IMR-90 (cell line): ENCODE data around the gene RIMBP2. TPM values are rescaled to one million over a fixed set of nuclear protein-coding genes. Genes with fewer than 3 reads are reported as not detected.

Experiments
- ATAC-seq: fragments of 200-7000 bp; cut with Tn5 transposase; 2 replicates; pipeline ENCODE4 v1.9.1; 2020; ENCODE audit warnings: low read depth, mild to moderate bottlenecking, moderate library complexity
- BruUV-seq: library from RNA; stranded (reverse); fragments of 400-500 nt; replicated peaks from 2 replicates; lab custom pipeline; 2021; lab: Mats Ljungman, UMichigan
- CTCF ChIA-PET: fragments of 300-600 bp; formaldehyde crosslinking; extraction: SDS; loops from one replicate; lab custom pipeline; 2021; ENCODE audit warnings: antibody characterized with exemption; lab: Yijun Ruan, JAX
- POLR2A ChIA-PET: fragments of 300-600 bp; sonication (Branson Sonifier 250); formaldehyde crosslinking; loops from one replicate; lab custom pipeline; 2022; ENCODE audit warnings: antibody characterized with exemption; ENCODE audit not compliant: unreplicated experiment; lab: Charles Lee
- DNase-seq: peaks from one replicate; pipeline ENCODE4 v3.0.0; 2013
- H2AFZ ChIP-seq: replicated peaks from 2 replicates; pipeline ENCODE3; 2013; ENCODE audit warnings: low read length, mild to moderate bottlenecking; ENCODE audit not compliant: poor library complexity
- H2AK5ac ChIP-seq: 2 replicates; pipeline ENCODE4 v1.6.1; 2013; ENCODE audit warnings: low read depth, low read length, inconsistent platforms
- H2AK9ac ChIP-seq: replicated peaks from 2 replicates; pipeline ENCODE3; 2013; ENCODE audit warnings: mild to moderate bottlenecking, low read depth, low read length, moderate library complexity; ENCODE audit not compliant: poor library complexity
- H2BK120ac ChIP-seq: 2 replicates; pipeline ENCODE4 v1.6.1; 2013; ENCODE audit warnings: low read depth, low read length, inconsistent platforms
- H2BK15ac ChIP-seq: 3 replicates; pipeline ENCODE4 v1.6.1; 2013; ENCODE audit warnings: low read depth, low read length, inconsistent platforms
- H2BK20ac ChIP-seq: 2 replicates; pipeline ENCODE4 v1.6.1; 2013; ENCODE audit warnings: low read depth, mild to moderate bottlenecking, inconsistent platforms, low read length, moderate library complexity
- H2BK5ac ChIP-seq: 2 replicates; pipeline ENCODE4 v1.6.1; 2013; ENCODE audit warnings: mild to moderate bottlenecking, low read depth, low read length, inconsistent platforms; ENCODE audit not compliant: poor library complexity, severe bottlenecking
- H3K14ac ChIP-seq: replicated peaks from 2 replicates; pipeline ENCODE4 v1.6.1; 2013; ENCODE audit warnings: low read depth, low read length, inconsistent platforms
- H3K18ac ChIP-seq: 2 replicates; pipeline ENCODE4 v1.6.1; 2013; ENCODE audit warnings: low read depth, low read length, control low read depth
- H3K23ac ChIP-seq: 2 replicates; pipeline ENCODE4 v1.6.1; 2013; ENCODE audit warnings: low read depth, low read length, inconsistent platforms
- H3K27ac ChIP-seq: 2 replicates; pipeline ENCODE4 v1.5.1; 2013; ENCODE audit warnings: mild to moderate bottlenecking, control low read depth, low read length; ENCODE audit not compliant: insufficient read depth
- H3K27me3 ChIP-seq: 2 replicates; pipeline ENCODE4 v1.6.1; 2013; ENCODE audit warnings: low read length; ENCODE audit not compliant: control insufficient read depth, insufficient read depth
- H3K36me3 ChIP-seq: 2 replicates; pipeline ENCODE4 v1.6.1; 2013; ENCODE audit warnings: low read length, mixed read lengths; ENCODE audit not compliant: control insufficient read depth, insufficient read depth
- H3K4ac ChIP-seq: 2 replicates; pipeline ENCODE4 v1.6.1; 2013; ENCODE audit warnings: low read depth, low read length, inconsistent platforms
- H3K4me1 ChIP-seq: 2 replicates; pipeline ENCODE4 v1.6.1; 2013; ENCODE audit warnings: low read length, mixed read lengths; ENCODE audit not compliant: control insufficient read depth, insufficient read depth
- H3K4me2 ChIP-seq: 2 replicates; pipeline ENCODE4 v1.6.1; 2013; ENCODE audit warnings: low read depth, mild to moderate bottlenecking, control low read depth, low read length, moderate library complexity
- H3K4me3 ChIP-seq: 2 replicates; pipeline ENCODE4 v1.5.1; 2013; ENCODE audit warnings: low read depth, mild to moderate bottlenecking, control low read depth, low read length, moderate library complexity; ENCODE audit not compliant: insufficient read depth
- H3K56ac ChIP-seq: 2 replicates; pipeline ENCODE4 v1.6.1; 2013; ENCODE audit warnings: low read length, inconsistent platforms; ENCODE audit not compliant: insufficient read depth; ENCODE audit errors: extremely low read depth
- H3K79me1 ChIP-seq, 2 experiments: 2 replicates each; pipeline ENCODE4 v1.6.1; 2013; ENCODE audit warnings: low read length in 2 of 2, inconsistent platforms in 1 of 2, low read depth in 1 of 2
- H3K9ac ChIP-seq: 2 replicates; pipeline ENCODE4 v1.6.1; 2013; ENCODE audit warnings: low read depth, low read length, control low read depth
- H3K9me1 ChIP-seq: 2 replicates; pipeline ENCODE4 v1.6.1; 2013; ENCODE audit warnings: low read length, inconsistent platforms; ENCODE audit not compliant: insufficient read depth
- H3K9me3 ChIP-seq: 2 replicates; pipeline ENCODE4 v1.6.1; 2013; ENCODE audit warnings: low read length; ENCODE audit not compliant: control insufficient read depth, insufficient read depth
- H4K20me1 ChIP-seq: 2 replicates; pipeline ENCODE4 v1.6.1; 2013; ENCODE audit warnings: low read length, inconsistent platforms; ENCODE audit not compliant: insufficient read depth
- H4K5ac ChIP-seq: 2 replicates; pipeline ENCODE4 v1.6.1; 2013; ENCODE audit warnings: mild to moderate bottlenecking, low read depth, low read length, control low read depth
- H4K8ac ChIP-seq, 2 experiments: 2 replicates each; pipeline ENCODE4 v1.6.1; 2013; ENCODE audit warnings: low read depth in 2 of 2, low read length in 2 of 2, control low read depth in 1 of 2, inconsistent platforms in 1 of 2
- H4K91ac ChIP-seq: 2 replicates; pipeline ENCODE4 v1.6.1; 2013; ENCODE audit warnings: low read depth, low read length, inconsistent platforms; ENCODE audit not compliant: insufficient read depth
- BHLHE40 ChIP-seq: fragments of 150-350 bp; IDR thresholded peaks from 2 replicates; pipeline ENCODE4 v1.6.1; 2016; ENCODE audit warnings: mild to moderate bottlenecking, low read depth, low read length
- CEBPB ChIP-seq: IDR thresholded peaks from 2 replicates; pipeline ENCODE4 v1.6.1; 2012; ENCODE audit warnings: low read depth, low read length, improper control_type of control experiment
- CHD1 ChIP-seq: IDR thresholded peaks from 2 replicates; pipeline ENCODE4 v1.6.1; 2012; ENCODE audit warnings: low read depth, low read length, improper control_type of control experiment
- FOS ChIP-seq: fragments of 150-350 bp; IDR thresholded peaks from 2 replicates; pipeline ENCODE4 v1.6.1; 2016; ENCODE audit warnings: low read depth, low read length
- MAFK ChIP-seq: IDR thresholded peaks from 2 replicates; pipeline ENCODE4 v1.6.1; 2012; ENCODE audit warnings: low read depth, low read length, improper control_type of control experiment
- MXI1 ChIP-seq: IDR thresholded peaks from 2 replicates; pipeline ENCODE4 v1.6.1; 2012; ENCODE audit warnings: low read depth, mild to moderate bottlenecking, low read length, moderate library complexity, borderline replicate concordance
- POLR2A ChIP-seq: IDR thresholded peaks from 2 replicates; pipeline ENCODE4 v1.6.1; 2012; ENCODE audit warnings: mild to moderate bottlenecking, low read depth, low read length
- RAD21 ChIP-seq: IDR thresholded peaks from 2 replicates; pipeline ENCODE4 v1.6.1; 2012; ENCODE audit warnings: low read length, improper control_type of control experiment
- RCOR1 ChIP-seq: IDR thresholded peaks from 2 replicates; pipeline ENCODE4 v1.6.1; 2012; ENCODE audit warnings: mild to moderate bottlenecking, low read length, improper control_type of control experiment; ENCODE audit not compliant: insufficient replicate concordance
- SMC3 ChIP-seq: fragments of 150-350 bp; IDR thresholded peaks from 2 replicates; pipeline ENCODE4 v1.6.1; 2016; ENCODE audit warnings: low read depth, mild to moderate bottlenecking, antibody characterized with exemption, low read length, moderate library complexity
- WGBS, 2 experiments: methylation state at CpG; one replicate each; pipeline versions ENCODE4 v1.1.5 to v1.1.7; 2013; ENCODE audit warnings: missing lambda C conversion rate in 2 of 2; ENCODE audit not compliant: insufficient read length in 1 of 2; ENCODE audit errors: extremely low coverage in 2 of 2; 5-methylcytosine and 5-hydroxymethylcytosine counted together
- dilution Hi-C: fragments of 300-500 bp; cut with HindIII; formaldehyde crosslinking; loops from one replicate; pipeline ENCODE4 v1.14.3; 2018; ENCODE audit warnings: low sequenced_read_pairs; ENCODE audit not compliant: unreplicated experiment
- in situ Hi-C: fragments of 300-500 bp; cut with MboI; formaldehyde crosslinking; loops from 3 replicates; pipeline ENCODE4 v1.14.3; 2019; ENCODE audit warnings: low sequenced_read_pairs, inconsistent platforms, mixed read lengths
- intact Hi-C: fragments of 100-400 bp; cut with micrococcal nuclease; formaldehyde crosslinking; loops from 2 replicates; pipeline ENCODE4 v1.10.0; 2022
- polyA plus RNA-seq, 3 experiments: library from polyadenylated mRNA; depleted of rRNA; stranded (reverse); fragments of >200 nt; gene quantifications; 2 replicates each; pipeline ENCODE4 v1.2.3, GENCODE V29; 2012; ENCODE audit warnings: low replicate concordance in 1 of 3
- total RNA-seq: library from RNA; depleted of rRNA; stranded (reverse); fragments of >200 nt; gene quantifications from 2 replicates; pipeline ENCODE4 v1.2.3, GENCODE V29; 2012
- TF ChIP-seq, protein P1 (sequence below): fragments of 150-350 bp; IDR thresholded peaks from 2 replicates; pipeline ENCODE4 v1.6.1; 2017; ENCODE audit warnings: mild to moderate bottlenecking, antibody characterized with exemption, low read length, low read depth
- TF ChIP-seq, protein P2 (sequence below): conservative IDR thresholded peaks from 2 replicates; pipeline ENCODE4 v1.5.1; 2012; ENCODE audit warnings: mild to moderate bottlenecking, low read depth, low read length, improper control_type of control experiment

RIMBP2 gene
- total and polyA plus RNA-seq, 2 of the 4 experiments (the other 2 are of a cell fraction) = not detected

GRCh38 chr12:130649101-130650045 lies 66.7 kb downstream of the RIMBP2 start (continued):
- TF ChIP-seq SMC3 = no peak

- intact Hi-C loops = no loop called here
- H4K91ac ChIP-seq = no peak overlapping the region
- H4K20me1 ChIP-seq = no peaks in the 10 kb centered on the region
- H3K14ac ChIP-seq = no peak overlapping the region
- no peak overlapping the region for H2BK20ac ChIP-seq
- H3K9me3 ChIP-seq = peaks cover 47% of the 10 kb centered on the region
- no peak overlapping the region for H2AK5ac ChIP-seq
- no peak overlapping the region for H3K56ac ChIP-seq
- no peak overlapping the region for H2BK120ac ChIP-seq
- H2BK15ac ChIP-seq = no peak overlapping the region
- DNase-seq (no peak), ATAC-seq (no peak)
- no peak overlapping the region for H4K5ac ChIP-seq
- no peaks in the 10 kb centered on the region for H3K79me1 ChIP-seq
- H4K8ac ChIP-seq = no peak overlapping the region
- dilution Hi-C loops = no loop called here
- BruUV-seq = no TSS peak
- H3K4me1 ChIP-seq = no peaks in the 10 kb centered on the region
- H2BK5ac ChIP-seq = no peak overlapping the region
- H2AK9ac ChIP-seq = no peak overlapping the region
- no peak overlapping the region for H2AFZ ChIP-seq
- no peak overlapping the region for H3K23ac ChIP-seq
- no peaks in the 10 kb centered on the region for H3K36me3 ChIP-seq
- POLR2A ChIA-PET = no interaction called here
- H3K4me2 ChIP-seq = no peak overlapping the region
- H3K9ac ChIP-seq = no peak overlapping the region
- H3K4ac ChIP-seq = no peak overlapping the region
- CTCF ChIA-PET = no interaction called here
- H3K9me1 ChIP-seq = no peaks in the 10 kb centered on the region
- no peak overlapping the region for H3K4me3 ChIP-seq
- WGBS, 2 experiments = 38% methylated on average over 5 of the region's 13 CpGs; no CpG with 5 or more reads in 1 of the 2 experiments
- no peak overlapping the region for H3K27ac ChIP-seq
- in situ Hi-C loops = no loop called here
- no peaks in the 10 kb centered on the region for H3K27me3 ChIP-seq
- H3K18ac ChIP-seq = no peak overlapping the region
- TF ChIP-seq MXI1 = no peak
- TF ChIP-seq BHLHE40 = no peak
- TF ChIP-seq RAD21 = no peak
- no peak for TF ChIP-seq MAFK
- TF ChIP-seq POLR2A = no peak
- TF ChIP-seq CHD1 = no peak
- TF ChIP-seq, protein P1, sequence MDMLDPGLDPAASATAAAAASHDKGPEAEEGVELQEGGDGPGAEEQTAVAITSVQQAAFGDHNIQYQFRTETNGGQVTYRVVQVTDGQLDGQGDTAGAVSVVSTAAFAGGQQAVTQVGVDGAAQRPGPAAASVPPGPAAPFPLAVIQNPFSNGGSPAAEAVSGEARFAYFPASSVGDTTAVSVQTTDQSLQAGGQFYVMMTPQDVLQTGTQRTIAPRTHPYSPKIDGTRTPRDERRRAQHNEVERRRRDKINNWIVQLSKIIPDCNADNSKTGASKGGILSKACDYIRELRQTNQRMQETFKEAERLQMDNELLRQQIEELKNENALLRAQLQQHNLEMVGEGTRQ = no peak
- no peak for TF ChIP-seq FOS
- TF ChIP-seq CEBPB = no peak
- no peak for TF ChIP-seq SMC3
- TF ChIP-seq, protein P2, sequence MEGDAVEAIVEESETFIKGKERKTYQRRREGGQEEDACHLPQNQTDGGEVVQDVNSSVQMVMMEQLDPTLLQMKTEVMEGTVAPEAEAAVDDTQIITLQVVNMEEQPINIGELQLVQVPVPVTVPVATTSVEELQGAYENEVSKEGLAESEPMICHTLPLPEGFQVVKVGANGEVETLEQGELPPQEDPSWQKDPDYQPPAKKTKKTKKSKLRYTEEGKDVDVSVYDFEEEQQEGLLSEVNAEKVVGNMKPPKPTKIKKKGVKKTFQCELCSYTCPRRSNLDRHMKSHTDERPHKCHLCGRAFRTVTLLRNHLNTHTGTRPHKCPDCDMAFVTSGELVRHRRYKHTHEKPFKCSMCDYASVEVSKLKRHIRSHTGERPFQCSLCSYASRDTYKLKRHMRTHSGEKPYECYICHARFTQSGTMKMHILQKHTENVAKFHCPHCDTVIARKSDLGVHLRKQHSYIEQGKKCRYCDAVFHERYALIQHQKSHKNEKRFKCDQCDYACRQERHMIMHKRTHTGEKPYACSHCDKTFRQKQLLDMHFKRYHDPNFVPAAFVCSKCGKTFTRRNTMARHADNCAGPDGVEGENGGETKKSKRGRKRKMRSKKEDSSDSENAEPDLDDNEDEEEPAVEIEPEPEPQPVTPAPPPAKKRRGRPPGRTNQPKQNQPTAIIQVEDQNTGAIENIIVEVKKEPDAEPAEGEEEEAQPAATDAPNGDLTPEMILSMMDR = no peak
- no peak for TF ChIP-seq RCOR1
Observed at GRCh38 chr12:130647814-130648213, 68.3 kb downstream of the RIMBP2 start.
